DMS53 (cell line): ENCODE results near the gene ARHGEF17.

Source experiments
- DNase-seq: peaks from one replicate; lab custom pipeline; 2025; lab: John Stamatoyannopoulos, UW

The ARHGEF17 gene

GRCh38 chr11:73358071-73358470 is 50.0 kb downstream of the ARHGEF17 start:
- DNase-seq: no peak

DNA sequence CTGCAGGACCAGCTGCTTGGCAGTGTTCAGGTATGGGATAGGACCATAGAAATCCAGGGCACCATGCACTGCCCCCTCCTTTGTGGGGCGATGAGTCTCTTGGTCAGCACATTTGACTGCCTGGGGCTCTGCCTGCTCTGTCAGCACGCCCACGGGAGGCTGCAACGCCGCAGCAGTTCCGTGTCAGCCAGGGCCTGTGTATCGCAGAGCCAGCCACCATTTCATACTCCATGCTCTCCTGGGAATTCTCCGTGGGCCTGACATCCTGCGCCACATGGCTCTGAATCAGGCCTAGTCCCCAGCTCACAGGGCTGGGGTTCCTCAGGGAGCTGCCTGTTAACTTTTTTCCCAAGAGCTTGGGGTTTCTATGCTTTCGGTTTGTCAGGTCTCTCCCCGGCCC is 51.3 kb downstream of the ARHGEF17 start:
- DNase-seq: no peak

DNA sequence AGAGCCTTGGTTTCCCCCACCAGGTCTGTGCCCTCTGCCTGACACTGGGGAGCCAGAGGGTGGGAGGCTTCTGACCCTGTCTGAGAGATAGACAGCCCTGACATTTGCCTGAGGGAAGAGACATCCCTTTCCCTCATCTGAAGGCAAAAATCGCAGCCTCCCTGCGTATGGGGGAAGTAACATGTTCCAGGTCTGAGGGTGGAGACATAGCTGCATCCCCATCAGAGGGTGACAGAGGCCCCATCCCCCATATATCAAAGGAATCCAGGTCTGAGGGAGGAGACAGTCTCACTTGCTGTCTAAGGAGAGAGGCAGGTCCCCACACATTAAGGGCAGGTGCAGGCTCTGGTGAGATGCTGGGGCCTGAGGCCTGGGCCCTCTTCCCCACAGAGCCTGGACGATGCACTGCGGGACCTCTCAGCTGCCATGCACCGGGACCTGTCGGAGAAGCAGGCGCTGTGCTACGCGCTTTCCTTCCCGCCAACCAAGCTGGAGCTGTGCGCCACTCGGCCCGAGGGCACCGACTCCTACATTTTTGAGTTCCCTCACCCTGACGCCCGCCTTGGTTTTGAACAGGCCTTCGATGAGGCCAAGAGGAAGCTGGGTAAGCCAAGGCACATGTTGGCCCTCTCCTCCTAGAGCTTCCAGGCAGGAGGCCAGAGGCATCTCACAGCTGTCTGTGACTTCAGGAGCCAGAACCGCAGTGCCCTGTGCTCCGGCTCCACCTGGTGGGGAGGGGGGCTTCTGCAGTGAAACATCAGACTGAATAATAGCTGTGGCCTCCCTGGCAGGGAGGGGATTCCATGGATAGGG is 52.1 kb downstream of the ARHGEF17 start:
- peak; percentile 78 for DNase-seq

DNA sequence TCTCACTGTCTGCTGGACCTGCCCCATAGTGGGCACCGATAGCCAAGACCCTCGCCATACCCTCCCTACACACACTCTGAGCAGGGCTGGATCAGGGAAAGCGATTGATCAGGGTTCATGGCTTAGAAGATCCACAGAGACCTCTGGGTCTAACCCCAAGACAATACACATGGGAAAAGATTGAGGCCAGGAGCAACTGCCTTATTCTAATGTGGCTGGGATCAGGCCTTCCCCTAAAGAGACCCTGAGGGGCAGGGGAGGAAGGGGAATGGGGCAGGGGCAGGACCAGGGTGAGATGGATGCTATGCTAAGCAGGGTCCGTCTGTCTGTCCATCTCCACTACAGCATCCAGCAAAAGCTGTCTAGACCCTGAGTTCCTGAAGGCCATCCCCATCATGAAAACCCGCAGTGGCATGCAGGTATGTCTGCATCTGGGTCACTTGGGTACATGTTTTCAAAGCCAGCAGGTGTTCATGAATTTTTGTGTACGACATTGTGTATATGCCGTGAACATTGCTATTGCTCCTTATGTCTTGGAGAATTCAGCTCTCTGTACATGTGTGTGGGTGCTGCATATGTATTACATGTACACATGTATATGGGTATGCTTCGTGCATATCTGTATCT is 52.8 kb downstream of the ARHGEF17 start:
- DNase-seq: no peak

GRCh38 chr11:73361953-73362776 is 54.1 kb downstream of the ARHGEF17 start:
- DNase-seq: no peak

DNA sequence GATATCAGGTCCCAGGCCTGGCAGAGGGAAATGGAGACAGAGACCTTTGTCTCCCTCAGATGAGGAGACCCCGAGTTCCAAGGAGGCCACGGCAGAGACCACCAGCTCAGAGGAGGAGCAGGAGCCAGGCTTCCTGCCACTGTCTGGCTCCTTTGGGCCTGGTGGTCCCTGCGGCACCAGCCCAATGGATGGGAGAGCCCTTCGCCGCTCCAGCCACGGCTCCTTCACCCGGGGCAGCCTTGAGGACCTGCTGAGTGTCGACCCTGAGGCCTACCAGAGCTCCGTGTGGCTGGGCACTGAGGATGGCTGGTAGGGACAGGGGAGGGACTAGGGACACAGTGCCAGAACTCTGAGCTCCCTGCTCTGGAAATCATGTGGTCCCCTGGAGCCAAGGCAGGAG is 55.1 kb downstream of the ARHGEF17 start:
- no peak for DNase-seq

DNA sequence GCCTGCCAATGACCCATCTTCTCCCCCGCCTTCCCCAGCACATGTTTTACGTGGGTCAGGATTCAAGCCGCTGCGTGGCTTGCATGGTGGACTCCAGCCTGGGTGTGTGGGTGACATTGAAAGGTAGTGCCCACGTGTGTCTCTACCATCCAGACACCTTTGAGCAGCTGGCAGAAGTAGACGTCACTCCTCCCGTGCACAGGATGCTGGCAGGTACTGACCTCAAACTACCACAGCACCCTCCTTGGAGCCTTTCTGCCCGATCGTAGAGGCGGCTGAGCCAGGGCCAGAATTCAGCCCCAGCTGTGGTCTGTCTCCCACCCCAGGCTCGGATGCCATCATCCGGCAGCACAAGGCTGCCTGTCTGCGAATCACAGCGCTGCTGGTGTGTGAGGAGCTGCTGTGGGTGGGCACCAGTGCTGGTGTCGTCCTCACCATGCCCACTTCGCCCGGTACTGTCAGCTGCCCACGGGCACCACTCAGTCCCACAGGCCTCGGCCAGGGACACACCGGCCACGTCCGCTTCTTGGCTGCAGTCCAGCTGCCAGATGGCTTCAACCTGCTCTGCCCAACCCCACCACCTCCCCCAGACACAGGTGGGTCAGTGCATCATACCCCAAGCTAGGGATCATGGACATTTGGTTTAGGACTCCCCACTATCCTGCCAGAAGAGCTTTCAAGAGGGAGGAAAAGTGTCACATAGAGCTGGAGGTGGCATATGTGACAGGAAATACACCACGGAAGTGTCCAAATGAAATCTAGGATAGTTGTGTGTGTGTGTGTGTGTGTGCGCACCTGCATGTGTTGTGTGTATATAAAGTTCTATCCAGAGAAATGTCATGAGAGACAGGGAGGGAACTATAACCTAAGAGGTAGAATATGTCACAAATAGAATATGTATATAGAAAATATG is 57.5 kb downstream of the ARHGEF17 start:
- DNase-seq: no peak

DNA sequence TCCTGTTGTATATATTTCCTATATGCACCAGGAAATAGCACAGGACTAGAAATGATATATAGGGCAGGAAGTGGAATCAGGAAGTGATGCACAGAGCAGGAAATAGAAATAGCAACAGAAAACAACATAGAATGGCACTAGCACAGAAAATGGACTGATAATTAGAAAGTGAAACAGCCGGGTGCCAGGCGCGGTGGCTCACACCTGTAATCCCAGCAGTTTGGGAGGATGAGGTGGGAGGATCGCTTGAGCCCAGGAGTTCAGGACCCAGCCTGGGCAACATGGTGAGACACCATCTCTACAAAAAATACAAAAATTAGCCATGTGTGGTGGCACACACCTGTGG is 58.2 kb downstream of the ARHGEF17 start:
- DNase-seq: no peak

DNA sequence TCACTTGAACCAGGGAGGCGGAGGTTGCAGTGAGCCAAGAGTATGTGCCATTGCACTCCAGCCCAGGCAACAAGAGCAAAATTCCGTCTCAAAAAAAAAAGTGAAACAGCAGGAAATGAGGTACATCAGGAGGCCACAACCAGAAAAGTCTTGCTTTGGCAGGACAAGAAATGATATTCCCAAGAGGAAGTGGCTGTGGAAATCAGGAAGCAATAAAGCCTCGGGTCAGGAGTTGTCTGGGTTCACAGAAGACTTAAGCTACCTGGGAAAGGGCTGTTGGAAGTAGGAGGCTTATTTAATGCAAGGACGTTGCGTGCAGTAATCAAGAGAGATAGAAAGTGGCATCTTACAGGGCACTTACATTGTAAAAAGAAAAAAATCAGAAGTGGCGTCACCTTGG is 58.9 kb downstream of the ARHGEF17 start:
- DNase-seq: no peak

DNA sequence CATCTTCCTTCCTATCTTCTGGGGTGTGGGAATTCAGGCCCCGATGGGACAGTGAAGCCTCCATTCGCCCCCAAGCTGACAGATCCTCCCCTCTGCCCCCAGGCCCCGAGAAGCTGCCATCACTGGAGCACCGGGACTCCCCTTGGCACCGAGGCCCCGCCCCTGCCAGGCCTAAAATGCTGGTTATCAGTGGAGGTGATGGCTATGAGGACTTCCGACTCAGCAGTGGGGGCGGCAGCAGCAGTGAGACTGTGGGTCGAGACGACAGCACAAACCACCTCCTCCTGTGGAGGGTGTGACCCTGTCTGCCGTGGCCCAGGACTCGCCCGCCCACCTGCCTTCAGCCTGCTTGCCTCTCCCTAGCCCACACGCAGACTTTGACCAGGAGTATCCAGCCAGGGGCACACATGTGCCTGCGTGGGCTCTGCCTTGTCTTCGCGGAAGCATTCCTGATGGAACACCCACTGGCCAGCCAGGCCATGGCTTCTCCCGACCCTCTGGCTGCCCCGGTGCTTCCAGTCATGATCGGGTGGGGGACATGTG is 59.5 kb downstream of the ARHGEF17 start:
- DNase-seq: no peak

DNA sequence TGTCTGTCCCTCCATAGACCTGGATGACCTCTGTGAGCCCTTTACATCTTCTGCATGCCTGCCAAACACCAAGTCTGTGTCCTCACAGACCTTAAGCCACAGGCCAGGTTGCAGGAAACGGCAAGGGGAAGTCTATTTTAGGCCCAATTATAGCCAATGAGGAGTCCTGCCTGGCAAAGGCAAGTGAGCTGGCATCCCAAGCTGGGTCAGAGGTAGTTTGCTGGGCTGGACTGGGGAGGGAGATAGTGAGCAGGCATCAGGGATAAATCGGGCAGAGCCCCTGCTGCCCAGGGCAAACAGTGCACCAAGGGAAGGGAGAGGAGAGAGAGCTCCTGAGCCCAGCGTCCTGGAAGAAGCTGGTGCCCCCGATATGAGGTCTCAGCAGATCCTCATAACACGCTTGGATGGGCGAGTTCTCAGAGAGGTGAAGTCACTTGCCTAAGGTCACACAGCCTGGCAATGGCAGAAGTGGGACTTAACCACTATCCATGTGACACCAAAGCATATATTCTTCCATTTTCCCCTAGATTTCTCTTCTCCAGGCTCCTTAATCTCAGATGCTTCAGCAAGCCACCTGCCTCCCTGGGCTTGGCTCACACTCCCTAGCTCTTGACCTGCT is 64.4 kb downstream of the ARHGEF17 start:
- DNase-seq: peak; percentile 51

DNA sequence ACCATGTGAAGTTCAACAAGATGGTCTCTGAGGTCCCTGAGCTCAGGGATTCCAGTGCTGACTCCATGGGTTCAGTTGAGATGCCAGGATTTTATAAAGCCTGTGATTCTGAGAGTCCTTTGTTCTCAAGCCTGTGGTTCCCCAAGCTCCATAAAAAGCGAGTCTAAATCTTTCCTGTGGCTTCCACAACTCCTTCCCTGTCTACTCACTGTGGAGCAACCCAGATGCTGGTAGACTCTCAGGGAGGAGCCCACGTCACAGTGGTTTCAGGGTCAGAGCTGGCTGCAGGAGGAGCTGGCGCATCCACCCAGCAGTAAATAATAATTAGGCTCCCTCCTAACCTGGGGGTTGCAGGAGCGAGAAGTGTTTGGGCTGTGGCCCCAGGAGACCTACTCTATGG is 66.1 kb downstream of the ARHGEF17 start:
- no peak for DNase-seq

- DNase-seq: no peak
Measured at GRCh38 chr11:73375830-73376159, 67.7 kb downstream of the ARHGEF17 start.

- peak; percentile 99 for DNase-seq
Measured at GRCh38 chr11:73376160-73376802, 68.2 kb downstream of the ARHGEF17 start, which contains the start of gene RELT. Gene RELT (plus strand): TSS chr11:73376399. CDS start chr11:73389137, 12,738 bp downstream.

DNA sequence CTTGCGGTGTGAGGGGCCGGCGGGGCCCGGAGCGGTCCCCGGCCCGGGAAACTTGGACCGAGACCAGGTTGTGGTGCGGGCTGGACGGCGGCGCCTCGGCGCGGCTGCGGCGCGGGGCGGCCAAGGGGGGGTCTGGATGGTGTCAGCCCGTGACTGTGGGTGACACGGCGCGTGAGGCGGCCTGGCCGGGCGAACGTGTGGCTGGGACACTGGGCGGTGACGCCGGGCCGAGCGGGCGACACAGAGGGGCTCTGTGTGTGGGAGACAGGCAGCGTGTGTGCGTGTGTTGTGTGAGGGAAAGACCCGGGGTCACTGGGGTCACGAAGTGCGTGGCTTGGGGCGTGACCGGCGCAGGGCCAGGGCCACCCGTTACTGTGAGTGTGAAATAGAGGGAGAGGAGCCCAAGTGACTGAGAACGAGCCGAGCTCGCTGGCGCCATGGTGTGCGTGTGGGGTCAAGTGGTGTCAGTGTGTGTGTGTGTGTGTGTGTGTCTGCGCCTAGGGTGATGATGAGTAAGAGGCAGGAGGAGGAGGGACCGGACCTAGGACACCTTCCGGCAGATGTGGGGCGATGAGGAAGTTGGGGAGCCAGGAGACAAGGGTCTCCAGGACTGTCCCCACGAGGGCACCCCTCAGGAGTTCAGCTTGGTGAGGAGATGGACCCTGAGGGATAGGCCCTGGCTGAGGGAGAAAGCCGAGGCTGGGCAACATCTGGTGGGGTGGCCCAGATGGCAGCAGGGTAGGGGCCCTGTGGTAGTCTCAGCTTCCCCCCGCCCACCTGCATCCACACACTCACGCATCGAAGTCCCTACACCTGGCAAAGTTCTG is 68.9 kb downstream of the ARHGEF17 start:
- DNase-seq: peak; percentile 97

DNA sequence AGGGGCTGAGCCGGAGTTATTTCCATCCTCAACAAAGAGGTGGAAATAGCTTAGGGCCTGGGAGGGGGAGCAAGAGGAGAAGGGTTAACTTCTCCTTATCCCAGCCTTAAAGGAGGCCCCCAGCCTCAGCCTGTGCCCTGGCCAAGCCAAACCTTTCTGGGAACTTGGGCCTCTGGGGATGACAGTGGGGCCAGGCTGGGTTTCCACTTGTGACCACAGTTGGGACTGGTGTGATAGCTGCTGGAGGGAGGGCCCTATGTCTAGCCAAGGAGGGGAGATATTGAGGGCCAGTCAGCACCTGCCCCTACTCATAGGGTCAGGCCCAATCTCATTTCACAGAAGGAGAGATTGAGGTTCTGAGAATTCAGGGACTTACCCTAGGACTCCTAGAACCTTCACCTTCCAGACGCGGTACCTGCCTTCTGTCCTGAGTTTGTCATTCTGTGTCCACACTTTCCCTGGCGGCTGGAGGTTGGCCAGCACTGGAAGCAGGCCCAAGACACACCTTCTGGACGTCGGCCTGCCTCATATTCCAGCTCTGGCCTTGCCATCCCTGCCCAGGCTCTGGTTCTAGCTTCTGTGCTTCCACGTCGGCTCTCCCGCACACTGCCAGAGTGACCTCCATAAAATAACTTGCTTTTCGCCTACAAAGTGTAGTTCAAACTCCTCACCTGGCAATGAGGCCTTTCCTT is 71.3 kb downstream of the ARHGEF17 start:
- DNase-seq: no peak

DNA sequence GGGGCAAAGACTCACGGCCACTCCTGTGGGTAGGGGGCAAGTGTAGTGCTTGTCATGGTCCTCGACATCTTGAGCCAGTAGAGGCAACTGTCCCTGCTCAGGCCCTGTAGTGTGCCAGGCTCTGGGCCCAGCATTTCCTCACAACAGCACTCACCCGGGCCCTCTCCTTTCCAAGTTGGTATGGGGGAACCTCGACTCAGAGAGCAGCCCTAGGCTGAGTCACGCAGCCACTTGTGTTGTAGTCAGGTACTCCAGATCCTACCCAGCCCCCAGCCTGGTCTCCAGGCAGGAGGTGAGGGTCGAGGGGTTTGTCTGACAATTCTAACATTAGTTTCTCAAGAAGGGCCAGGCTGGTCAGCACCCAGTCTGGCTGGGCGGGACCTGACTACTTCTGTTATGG is 72.3 kb downstream of the ARHGEF17 start:
- DNase-seq: peak; percentile 34

DNA sequence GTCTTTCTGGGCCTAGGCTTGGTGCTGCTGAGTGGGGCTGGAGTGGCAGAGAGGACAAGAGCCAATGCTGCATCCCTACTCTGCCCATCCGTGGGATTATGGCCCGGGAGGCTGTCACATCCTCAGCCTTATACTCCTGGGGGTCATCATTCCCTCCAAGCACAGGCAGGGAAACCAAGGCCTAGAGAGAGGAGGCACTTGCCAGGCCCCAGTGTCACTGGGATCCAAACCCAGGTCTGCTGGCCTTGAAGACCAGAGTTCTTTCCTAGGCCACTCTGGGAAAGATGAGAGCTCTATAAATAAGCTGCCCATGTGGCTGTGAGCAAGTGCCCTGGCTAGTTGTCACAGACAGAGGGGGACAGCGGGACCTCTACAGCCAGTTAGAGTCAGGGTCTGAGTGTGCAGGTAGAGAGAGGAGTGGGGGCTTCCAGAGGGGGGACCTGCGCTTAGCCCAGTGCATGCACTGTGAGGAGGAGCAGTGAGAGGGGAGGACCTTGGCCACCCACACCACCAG is 72.9 kb downstream of the ARHGEF17 start:
- no peak for DNase-seq

DNA sequence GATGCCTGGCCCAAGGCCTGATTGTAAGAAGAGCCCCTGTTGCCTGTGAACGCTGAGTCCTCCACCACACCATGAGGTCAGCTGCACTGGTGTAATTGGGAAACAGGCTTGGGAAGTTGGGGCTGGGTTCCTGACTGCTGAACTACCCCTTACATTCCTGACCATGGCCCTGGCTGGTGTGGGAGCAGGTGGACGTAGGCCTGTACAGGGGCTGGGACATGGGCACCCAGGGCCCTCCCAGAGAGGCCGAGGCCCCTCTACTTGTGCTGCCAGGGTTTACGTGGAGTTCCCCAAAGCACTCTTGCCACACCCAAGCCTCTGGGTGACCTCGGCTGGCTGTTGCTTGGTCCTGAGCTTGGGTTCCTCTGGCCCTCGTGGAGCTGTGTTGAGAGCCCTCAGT is 73.5 kb downstream of the ARHGEF17 start:
- DNase-seq: no peak
